ENCODE measurements around the gene LAMA3. TPM values are rescaled to one million over a fixed set of nuclear protein-coding genes. Genes with fewer than 3 reads are reported as not detected.
"Not testable (repeated sequence)": the region's sequence is repeated elsewhere in the genome, so short reads cannot be mapped to it uniquely, and the experiment has no call there.

Gene LAMA3
- total RNA-seq, 1 experiment from 2014 or later: 2.8 TPM

GRCh38 chr18:23704806-23705205, 15.6 kb downstream of the LAMA3 start:
- no peak for DNase-seq (ENCODE audit: low spot score)

- no peak for DNase-seq (ENCODE audit: low spot score)
These were observed 17.9 kb downstream of the LAMA3 start for GRCh38 chr18:23706971-23707640.

GRCh38 chr18:23710068-23710527, 20.8 kb downstream of the LAMA3 start:
- DNase-seq (ENCODE audit: low spot score): peak; percentile 88

GRCh38 chr18:23710946-23711345, 21.7 kb downstream of the LAMA3 start:
- no peak for DNase-seq (ENCODE audit: low spot score)

- no peak for DNase-seq (ENCODE audit: low spot score)
These were observed 22.2 kb downstream of the LAMA3 start for GRCh38 chr18:23711426-23711825.

- peak; percentile 20 for DNase-seq (ENCODE audit: low spot score)
These were observed 23.2 kb downstream of the LAMA3 start for GRCh38 chr18:23712445-23712844.

- DNase-seq (ENCODE audit: low spot score): no peak
These were observed 25.3 kb downstream of the LAMA3 start for GRCh38 chr18:23714576-23714975.

- DNase-seq (ENCODE audit: low spot score): not testable (repeated sequence)
These were observed 26.8 kb downstream of the LAMA3 start for GRCh38 chr18:23716079-23716478.

- peak; percentile 65 for DNase-seq (ENCODE audit: low spot score)
These were observed 27.3 kb downstream of the LAMA3 start for GRCh38 chr18:23716516-23716915.

- no peak for DNase-seq (ENCODE audit: low spot score)
These were observed 27.7 kb downstream of the LAMA3 start for GRCh38 chr18:23716966-23717365.

GRCh38 chr18:23718243-23718720, 29.0 kb downstream of the LAMA3 start:
- peak; percentile 68 for DNase-seq (ENCODE audit: low spot score)

GRCh38 chr18:23718731-23719130, 29.5 kb downstream of the LAMA3 start:
- DNase-seq (ENCODE audit: low spot score): no peak

GRCh38 chr18:23719634-23720201, 30.5 kb downstream of the LAMA3 start:
- peak; percentile 94 for DNase-seq (ENCODE audit: low spot score)

- no peak for DNase-seq (ENCODE audit: low spot score)
These were observed 32.6 kb downstream of the LAMA3 start for GRCh38 chr18:23721696-23722480.

GRCh38 chr18:23722646-23723045, 33.4 kb downstream of the LAMA3 start:
- no peak for DNase-seq (ENCODE audit: low spot score)

GRCh38 chr18:23723121-23723520, 33.9 kb downstream of the LAMA3 start:
- DNase-seq (ENCODE audit: low spot score): no peak

- DNase-seq (ENCODE audit: low spot score): no peak
These were observed 35.4 kb downstream of the LAMA3 start for GRCh38 chr18:23724681-23725080.

- no peak for DNase-seq (ENCODE audit: low spot score)
These were observed 36.1 kb downstream of the LAMA3 start for GRCh38 chr18:23725351-23725750.

- no peak for DNase-seq (ENCODE audit: low spot score)
These were observed 36.8 kb downstream of the LAMA3 start for GRCh38 chr18:23725827-23726661.

GRCh38 chr18:23727707-23728493, 38.6 kb downstream of the LAMA3 start:
- no peak for DNase-seq (ENCODE audit: low spot score)

- no peak for DNase-seq (ENCODE audit: low spot score)
These were observed 41.6 kb downstream of the LAMA3 start for GRCh38 chr18:23730857-23731256.

Data from H4 (cell line).